Ishikawa (cell line): ENCODE measurements around the gene ZNF366.

Experiments used
- CEBPB ChIP-seq: IDR thresholded peaks from 2 replicates; pipeline ENCODE4 v1.6.1; 2012
- CREB1 ChIP-seq: IDR thresholded peaks from 2 replicates; pipeline ENCODE4 v1.6.1; 2012; ENCODE audit warnings: low read depth
- EGR1 ChIP-seq: IDR thresholded peaks from 2 replicates; pipeline ENCODE4 v1.6.1; 2012
- EP300 ChIP-seq: IDR thresholded peaks from 2 replicates; pipeline ENCODE4 v1.6.1; 2012; ENCODE audit warnings: borderline replicate concordance
- FOXM1 ChIP-seq: IDR thresholded peaks from 2 replicates; pipeline ENCODE4 v1.6.1; 2012; ENCODE audit warnings: low read depth, borderline replicate concordance
- MAX ChIP-seq: IDR thresholded peaks from 2 replicates; pipeline ENCODE4 v1.6.1; 2012
- NFIC ChIP-seq: IDR thresholded peaks from 2 replicates; pipeline ENCODE4 v1.6.1; 2012
- RAD21 ChIP-seq: IDR thresholded peaks from 2 replicates; pipeline ENCODE4 v1.6.1; 2012; ENCODE audit warnings: low read depth
- REST ChIP-seq: IDR thresholded peaks from 2 replicates; pipeline ENCODE4 v1.6.1; 2012; ENCODE audit warnings: low read depth, mild to moderate bottlenecking
- TAF1 ChIP-seq: IDR thresholded peaks from 2 replicates; pipeline ENCODE4 v1.6.1; 2012; ENCODE audit warnings: low read depth, mild to moderate bottlenecking
- TCF12 ChIP-seq: IDR thresholded peaks from 2 replicates; pipeline ENCODE4 v1.6.1; 2012; ENCODE audit warnings: low read depth
- TEAD4 ChIP-seq: IDR thresholded peaks from 2 replicates; pipeline ENCODE4 v1.6.1; 2012
- USF1 ChIP-seq: IDR thresholded peaks from 2 replicates; pipeline ENCODE4 v1.6.1; 2012
- YY1 ChIP-seq: IDR thresholded peaks from 2 replicates; pipeline ENCODE4 v1.6.1; 2012; ENCODE audit warnings: low read depth
- ZBTB7A ChIP-seq: IDR thresholded peaks from 2 replicates; pipeline ENCODE4 v1.6.1; 2012; ENCODE audit warnings: low read depth

Gene ZNF366

GRCh38 chr5:72415616-72416325 lies 91.4 kb downstream of the ZNF366 start:
- TF ChIP-seq EP300 (no peak), ZBTB7A (no peak), TEAD4 (no peak), FOXM1 (no peak), NFIC (no peak), TAF1 (no peak), CREB1 (no peak), REST (no peak), RAD21 (no peak), CEBPB (no peak), MAX (no peak), YY1 (no peak), USF1 (no peak), EGR1 (no peak), TCF12 (no peak)

GRCh38 chr5:72412283-72413055 lies 94.7 kb downstream of the ZNF366 start:
- no peak for TF ChIP-seq USF1
- 0 out of 2 replicates have a peak, but pooled peaks have one; percentile 4 for TF ChIP-seq RAD21

GRCh38 chr5:72410688-72411295 lies 96.4 kb downstream of the ZNF366 start:
- TF ChIP-seq EGR1 (no peak), EP300 (no peak), RAD21 (no peak), CEBPB (no peak), TCF12 (no peak), CREB1 (no peak), FOXM1 (no peak), NFIC (no peak), YY1 (no peak), TAF1 (no peak)

GRCh38 chr5:72408603-72409002 lies 98.6 kb downstream of the ZNF366 start:
- no peak for TF ChIP-seq CREB1
- no peak for TF ChIP-seq TEAD4
- no peak for TF ChIP-seq EP300
- no peak for TF ChIP-seq TAF1
- no peak for TF ChIP-seq EGR1
- no peak for TF ChIP-seq FOXM1
- no peak for TF ChIP-seq ZBTB7A
- TF ChIP-seq REST = no peak
- no peak for TF ChIP-seq MAX
- TF ChIP-seq NFIC = no peak
- no peak for TF ChIP-seq TCF12

- TF ChIP-seq REST (no peak), TAF1 (no peak), CREB1 (no peak), NFIC (no peak), RAD21 (no peak), TEAD4 (no peak), EP300 (no peak), USF1 (no peak), ZBTB7A (no peak), TCF12 (no peak), FOXM1 (no peak), EGR1 (no peak), CEBPB (no peak), MAX (no peak), YY1 (no peak)
Measured at GRCh38 chr5:72408127-72408526, 99.1 kb downstream of the ZNF366 start.
